ENCODE data around the gene EPO. TPM values are rescaled to one million over a fixed set of nuclear protein-coding genes. Genes with fewer than 3 reads are reported as not detected.

The EPO gene
- total RNA-seq, 1 donor from 2014 or later = 0.29 TPM

DNA sequence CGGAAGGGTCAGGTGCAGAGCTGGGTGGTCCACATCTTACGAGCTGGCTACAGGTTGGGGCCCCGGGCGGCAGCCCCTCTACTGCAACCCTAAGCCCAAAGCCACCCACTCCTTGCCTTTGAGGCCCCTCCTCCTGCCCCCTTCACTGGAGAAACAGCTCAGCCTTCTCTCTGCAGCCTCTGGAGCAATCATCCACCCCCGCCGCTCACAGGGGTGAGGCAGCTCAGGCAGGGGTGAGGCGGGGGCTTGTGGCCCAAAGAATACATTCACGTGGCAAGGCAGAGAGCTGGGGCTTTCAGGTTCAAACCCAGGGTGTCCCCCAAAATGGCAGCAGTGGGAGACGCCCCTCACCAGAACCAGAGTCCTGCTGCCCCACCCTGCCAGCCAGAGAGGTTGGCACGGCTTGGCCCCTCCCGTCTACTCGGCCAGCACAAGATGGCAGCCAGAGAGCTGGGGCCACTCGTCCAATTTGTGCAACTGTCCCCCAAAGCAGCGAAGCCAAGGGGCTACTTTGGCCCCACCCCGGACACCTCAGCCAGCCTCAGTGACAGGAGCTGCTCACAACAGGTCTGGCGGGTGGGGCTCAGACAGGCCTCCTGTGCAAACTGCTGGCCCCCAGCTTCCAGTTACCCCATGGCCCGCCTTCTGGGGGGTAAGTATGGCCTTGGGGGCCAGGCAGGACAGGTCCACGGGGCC lies 39.5 kb upstream of the EPO start:
- no peak overlapping the region for H3K27ac Mint-ChIP-seq
- H3K36me3 Mint-ChIP-seq (ENCODE audit: insufficient read depth) = peaks cover 10% of the 10 kb centered on the region

DNA sequence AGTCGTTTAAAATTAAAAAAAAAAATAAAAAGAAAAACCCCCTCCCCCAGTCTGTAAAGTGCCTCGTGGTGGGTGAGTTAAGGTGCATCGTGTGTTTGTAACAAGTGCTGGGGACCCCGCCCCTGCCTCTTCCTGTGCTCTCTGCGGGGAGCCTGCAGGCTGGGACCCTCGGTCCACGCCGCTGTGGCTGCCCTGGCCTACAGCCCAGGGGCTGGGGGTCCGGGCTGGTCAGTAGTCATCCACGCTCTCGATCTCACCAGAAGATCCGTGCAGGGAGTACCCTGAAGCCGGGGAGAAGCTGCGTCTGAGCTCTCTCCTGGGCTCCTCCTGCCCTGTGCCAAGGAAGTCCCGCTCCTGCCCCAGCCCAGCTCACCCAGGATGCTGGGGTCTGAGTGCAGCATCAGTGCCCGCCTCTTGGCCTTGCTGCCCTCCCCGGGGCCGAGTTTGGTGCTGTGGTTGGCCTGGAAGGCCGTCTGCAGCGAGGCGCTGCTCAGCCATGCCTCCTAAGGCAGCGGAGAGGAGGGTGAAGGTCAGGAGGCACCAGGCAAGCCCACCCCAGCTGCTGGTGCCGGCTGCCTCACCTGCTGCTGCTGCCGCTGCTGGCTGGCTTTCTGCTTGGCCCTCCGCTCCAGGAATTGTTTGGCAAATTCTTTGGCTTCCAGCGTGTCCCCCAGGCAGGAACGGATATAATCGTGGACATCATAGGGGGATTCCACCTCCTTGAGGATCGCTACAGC lies 38.6 kb upstream of the EPO start:
- H3K4me3 Mint-ChIP-seq (ENCODE audit: low read depth) = no peak overlapping the region
- no peaks in the 10 kb centered on the region for H3K9me3 Mint-ChIP-seq (ENCODE audit: low read depth)
- TF ChIP-seq, protein P1, sequence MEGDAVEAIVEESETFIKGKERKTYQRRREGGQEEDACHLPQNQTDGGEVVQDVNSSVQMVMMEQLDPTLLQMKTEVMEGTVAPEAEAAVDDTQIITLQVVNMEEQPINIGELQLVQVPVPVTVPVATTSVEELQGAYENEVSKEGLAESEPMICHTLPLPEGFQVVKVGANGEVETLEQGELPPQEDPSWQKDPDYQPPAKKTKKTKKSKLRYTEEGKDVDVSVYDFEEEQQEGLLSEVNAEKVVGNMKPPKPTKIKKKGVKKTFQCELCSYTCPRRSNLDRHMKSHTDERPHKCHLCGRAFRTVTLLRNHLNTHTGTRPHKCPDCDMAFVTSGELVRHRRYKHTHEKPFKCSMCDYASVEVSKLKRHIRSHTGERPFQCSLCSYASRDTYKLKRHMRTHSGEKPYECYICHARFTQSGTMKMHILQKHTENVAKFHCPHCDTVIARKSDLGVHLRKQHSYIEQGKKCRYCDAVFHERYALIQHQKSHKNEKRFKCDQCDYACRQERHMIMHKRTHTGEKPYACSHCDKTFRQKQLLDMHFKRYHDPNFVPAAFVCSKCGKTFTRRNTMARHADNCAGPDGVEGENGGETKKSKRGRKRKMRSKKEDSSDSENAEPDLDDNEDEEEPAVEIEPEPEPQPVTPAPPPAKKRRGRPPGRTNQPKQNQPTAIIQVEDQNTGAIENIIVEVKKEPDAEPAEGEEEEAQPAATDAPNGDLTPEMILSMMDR (IDR thresholded peaks at IDR 0.05; ENCODE audit: unreplicated experiment) = no peak
- H3K36me3 Mint-ChIP-seq (ENCODE audit: insufficient read depth) = peaks cover 10% of the 10 kb centered on the region
- H3K27ac Mint-ChIP-seq = no peak overlapping the region
- no peaks in the 10 kb centered on the region for H3K4me1 Mint-ChIP-seq (ENCODE audit: low read depth)
- no peak for DNase-seq (ENCODE audit: low spot score, unreplicated experiment)
- no peaks in the 10 kb centered on the region for H3K27me3 Mint-ChIP-seq

More for the DNA sequence above, 39.5 kb upstream of the EPO start:
- peaks cover 2% of the 10 kb centered on the region for H3K4me1 Mint-ChIP-seq (ENCODE audit: low read depth)
- H3K9me3 Mint-ChIP-seq (ENCODE audit: low read depth) = no peaks in the 10 kb centered on the region
- TF ChIP-seq, protein P1 (IDR thresholded peaks at IDR 0.05; ENCODE audit: unreplicated experiment) = no peak
- H3K27me3 Mint-ChIP-seq = no peaks in the 10 kb centered on the region
- DNase-seq (ENCODE audit: low spot score, unreplicated experiment) = no peak
- H3K4me3 Mint-ChIP-seq (ENCODE audit: low read depth) = no peak overlapping the region

DNA sequence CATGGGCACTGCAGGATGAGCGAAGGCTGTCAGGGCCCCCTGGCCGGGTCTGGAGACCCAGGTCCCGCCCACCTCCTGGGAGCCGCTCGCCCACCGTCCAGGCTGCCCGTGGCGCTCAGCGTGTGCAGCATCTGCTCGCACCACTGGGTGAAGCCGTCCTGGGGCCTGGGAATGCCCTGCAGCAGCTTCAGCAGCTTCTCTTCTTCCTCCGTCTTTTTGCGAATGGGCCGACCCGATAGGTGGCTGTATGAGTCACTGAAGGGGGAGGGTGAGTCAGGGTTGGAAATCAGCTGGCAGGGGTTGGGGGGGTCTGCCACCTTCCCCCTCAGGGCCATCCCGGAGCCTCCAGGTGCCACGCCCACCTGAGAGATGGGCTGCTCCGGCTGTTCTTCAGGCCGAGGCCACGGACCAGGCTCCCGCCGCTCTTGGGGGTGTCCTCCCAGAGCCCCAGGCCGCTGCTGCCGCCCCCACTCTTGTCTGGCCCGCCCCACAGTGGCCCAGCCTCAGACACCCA lies 38.0 kb upstream of the EPO start:
- Mint-ChIP-seq H3K36me3 (ENCODE audit: insufficient read depth) (peaks cover 10% of the 10 kb centered on the region), H3K4me3 (ENCODE audit: low read depth) (no peak overlapping the region), H3K27ac (no peak overlapping the region), H3K4me1 (ENCODE audit: low read depth) (no peaks in the 10 kb centered on the region), H3K9me3 (ENCODE audit: low read depth) (no peaks in the 10 kb centered on the region), H3K27me3 (no peaks in the 10 kb centered on the region)
- TF ChIP-seq, protein P1 (IDR thresholded peaks at IDR 0.05; ENCODE audit: unreplicated experiment) = no peak
- DNase-seq (ENCODE audit: low spot score, unreplicated experiment) = no peak

DNA sequence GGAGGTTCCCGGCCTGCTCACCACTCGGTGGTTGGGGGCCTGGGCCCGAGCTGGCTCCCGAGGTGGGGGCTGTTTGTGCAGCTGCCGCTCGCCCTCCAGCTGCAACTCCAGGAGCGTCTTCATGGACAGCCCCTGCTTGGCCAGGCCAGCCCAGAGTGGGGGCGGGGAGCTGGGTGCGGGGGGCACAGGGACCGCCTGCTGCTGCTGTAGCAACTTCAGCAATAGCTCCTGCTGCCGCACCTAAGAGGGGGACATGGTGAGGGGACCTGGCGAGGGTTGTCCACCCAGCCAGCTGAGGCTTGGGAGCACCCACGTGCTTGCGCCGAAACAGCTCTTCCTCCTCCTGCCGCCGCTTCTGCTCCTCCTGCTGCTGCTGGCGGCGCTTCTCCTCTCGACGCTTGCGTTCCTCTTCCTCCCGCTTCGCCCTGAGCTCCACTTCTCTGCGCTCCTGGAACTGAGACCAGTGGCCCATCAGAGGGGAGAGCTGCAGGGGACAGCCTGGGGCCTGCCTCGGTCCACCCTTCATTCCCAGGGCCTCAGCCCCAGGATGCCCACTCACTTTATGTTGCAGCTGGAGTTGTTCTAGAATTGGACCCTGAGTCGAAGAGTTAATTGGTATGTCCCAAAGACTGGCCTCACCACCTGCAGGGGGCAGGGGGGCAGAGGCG lies 37.1 kb upstream of the EPO start:
- Mint-ChIP-seq H3K4me1 (ENCODE audit: low read depth) (no peaks in the 10 kb centered on the region), H3K27me3 (no peaks in the 10 kb centered on the region), H3K36me3 (ENCODE audit: insufficient read depth) (peaks cover 8% of the 10 kb centered on the region), H3K4me3 (ENCODE audit: low read depth) (no peak overlapping the region), H3K27ac (no peak overlapping the region), H3K9me3 (ENCODE audit: low read depth) (no peaks in the 10 kb centered on the region)
- TF ChIP-seq, protein P1 (IDR thresholded peaks at IDR 0.05; ENCODE audit: unreplicated experiment) = no peak
- DNase-seq (ENCODE audit: low spot score, unreplicated experiment) = no peak
